Thoracic aorta (tissue), 2 donors: Measurements from ENCODE around the gene LMO1. TPM values are rescaled to one million over a fixed set of nuclear protein-coding genes. Genes with fewer than 3 reads are reported as not detected.

Source experiments
- ATAC-seq: fragments of 150-250 bp; one replicate; pipeline ENCODE4 v1.8.0; 2017; ENCODE audit warnings: low read depth; ENCODE audit not compliant: insufficient number of reproducible peaks, low FRiP score
- DNase-seq: peaks from one replicate; pipeline ENCODE4 v3.0.0-alpha.2; 2020; ENCODE audit warnings: low spot score
- H3K27ac ChIP-seq, 2 donors: fragments of 200-600 bp; sonication (generic); 1 replicate in 1 of 2; 2 replicates in 1 of 2; pipeline ENCODE4 v1.5.1; 2016; ENCODE audit warnings: mild to moderate bottlenecking in 2 of 2, moderate library complexity in 2 of 2
- H3K27me3 ChIP-seq: fragments of 200-600 bp; sonication (generic); replicated peaks from 2 replicates; pipeline ENCODE4 v1.6.0; 2016; ENCODE audit warnings: mild to moderate bottlenecking; ENCODE audit not compliant: insufficient read depth
- H3K36me3 ChIP-seq: fragments of 200-600 bp; sonication (generic); one replicate; pipeline ENCODE4 v1.5.1; 2016
- H3K4me1 ChIP-seq, 2 donors: fragments of 200-600 bp; sonication (generic); 1 replicate in 1 of 2; 2 replicates in 1 of 2; pipeline versions ENCODE4 v1.5.1 to v1.6.0; 2016; ENCODE audit warnings: low read depth in 2 of 2, mild to moderate bottlenecking in 1 of 2; ENCODE audit not compliant: control insufficient read depth in 1 of 2
- H3K4me3 ChIP-seq: fragments of 200-600 bp; sonication (generic); 2 replicates; pipeline ENCODE4 v1.5.1; 2016; ENCODE audit warnings: mild to moderate bottlenecking
- H3K9me3 ChIP-seq: fragments of 200-600 bp; sonication (generic); 2 replicates; pipeline ENCODE4 v1.5.1; 2016
- CTCF ChIP-seq: fragments of 200-600 bp; sonication (generic); IDR thresholded peaks from one replicate; pipeline ENCODE4 v1.5.1; 2019; ENCODE audit warnings: antibody characterized with exemption
- total RNA-seq, 2 donors: library from RNA; depleted of rRNA; stranded (reverse); fragments of >200 nt; gene quantifications; one replicate each; pipeline versions ENCODE4 v1.1.0 to v1.2.3, GENCODE V29; 2016

LMO1 gene
- total RNA-seq, 2 donors from 2014 or later: not detected

GRCh38 chr11:8250981-8251615 is 12.6 kb downstream of the LMO1 start:
- Histone ChIP-seq H3K4me1 (no peaks in the 10 kb centered on the region), H3K27ac (no peak overlapping the region), H3K9me3 (no peaks in the 10 kb centered on the region), H3K36me3 (no peaks in the 10 kb centered on the region), H3K4me3 (no peak overlapping the region), H3K27me3 (no peaks in the 10 kb centered on the region)
- TF ChIP-seq CTCF: no peak
- DNase-seq (no peak), ATAC-seq (no peak)

- H3K4me1 ChIP-seq: no peaks in the 10 kb centered on the region
- no peak for TF ChIP-seq CTCF
- ATAC-seq (no peak), DNase-seq (no peak)
- no peaks in the 10 kb centered on the region for H3K9me3 ChIP-seq
- H3K27ac ChIP-seq: no peak overlapping the region
- no peak overlapping the region for H3K4me3 ChIP-seq
- H3K27me3 ChIP-seq: no peaks in the 10 kb centered on the region
- no peaks in the 10 kb centered on the region for H3K36me3 ChIP-seq
Measured at GRCh38 chr11:8250434-8250833, 13.2 kb downstream of the LMO1 start.

GRCh38 chr11:8249482-8249881 is 14.2 kb downstream of the LMO1 start:
- no peak for DNase-seq
- no peak overlapping the region for H3K4me3 ChIP-seq
- no peak for TF ChIP-seq CTCF

GRCh38 chr11:8248786-8249185 is 14.9 kb downstream of the LMO1 start:
- Histone ChIP-seq H3K36me3 (no peaks in the 10 kb centered on the region), H3K4me3 (no peak overlapping the region), H3K9me3 (no peaks in the 10 kb centered on the region), H3K27me3 (no peaks in the 10 kb centered on the region), H3K4me1 (no peaks in the 10 kb centered on the region), H3K27ac (no peak overlapping the region)
- TF ChIP-seq CTCF: no peak
- DNase-seq (no peak), ATAC-seq (no peak)

More at GRCh38 chr11:8249482-8249881, 14.2 kb downstream of the LMO1 start:
- H3K27ac ChIP-seq: no peak overlapping the region
- no peaks in the 10 kb centered on the region for H3K36me3 ChIP-seq
- no peak for ATAC-seq
- H3K4me1 ChIP-seq: no peaks in the 10 kb centered on the region
- H3K9me3 ChIP-seq: no peaks in the 10 kb centered on the region
- H3K27me3 ChIP-seq: no peaks in the 10 kb centered on the region

- Histone ChIP-seq H3K4me3 (no peak overlapping the region), H3K27me3 (no peaks in the 10 kb centered on the region), H3K9me3 (no peaks in the 10 kb centered on the region), H3K4me1 (no peaks in the 10 kb centered on the region), H3K27ac (no peak overlapping the region), H3K36me3 (no peaks in the 10 kb centered on the region)
- ATAC-seq (no peak), DNase-seq (no peak)
- peak; percentile 30 for TF ChIP-seq CTCF
Measured at GRCh38 chr11:8247312-8247711, 16.4 kb downstream of the LMO1 start.
